ENCODE results near the gene ARIH2. TPM values are rescaled to one million over a fixed set of nuclear protein-coding genes. Genes with fewer than 3 reads are reported as not detected.
A peak's percentile ranks its signal among the peaks of the same experiment; 100 is the strongest.

ARIH2 gene
- total and polyA plus RNA-seq, 9 of the 15 experiments (the other 6 are each of a cell fraction or from before 2014, with no cell fraction given), result 27.0 to 120 (median 108) TPM

- TF ChIP-seq THRA (IDR thresholded peaks at IDR 0.05), result no peak
- no peak for TF ChIP-seq CBX8 (IDR thresholded peaks at IDR 0.05; ENCODE audit: borderline replicate concordance, extremely low read depth, low read depth, low read length, poor library complexity, severe bottlenecking)
- no peak for TF ChIP-seq ASH1L (IDR thresholded peaks at IDR 0.05; ENCODE audit: borderline replicate concordance, low read depth, partially characterized antibody)
- no peak for TF ChIP-seq KDM1A (IDR thresholded peaks at IDR 0.05)
- no peak for TF ChIP-seq SREBF2 (CRISPR knock-in tag; IDR thresholded peaks at IDR 0.05)
- no peak for TF ChIP-seq MITF (IDR thresholded peaks at IDR 0.05)
- no peak for TF ChIP-seq CREB5 (CRISPR knock-in tag; IDR thresholded peaks at IDR 0.05)
- TF ChIP-seq E2F3 (CRISPR knock-in tag; IDR thresholded peaks at IDR 0.05), result no peak
- TF ChIP-seq TAF9B (IDR thresholded peaks at IDR 0.05; ENCODE audit: partially characterized antibody), result no peak
- peak; percentile 79; the same call in 1 of the 2 replicates for TF ChIP-seq MTA1 (IDR thresholded peaks at IDR 0.05; ENCODE audit: borderline replicate concordance)
- no peak for TF ChIP-seq ZNF224 (CRISPR knock-in tag; IDR thresholded peaks at IDR 0.05)
- TF ChIP-seq ZNF146 (CRISPR knock-in tag; IDR thresholded peaks at IDR 0.05; ENCODE audit: unreplicated experiment), result no peak
- no peak for TF ChIP-seq KLF6 (CRISPR knock-in tag; IDR thresholded peaks at IDR 0.05; ENCODE audit: borderline replicate concordance)
- no peak for TF ChIP-seq ESRRA (IDR thresholded peaks at IDR 0.05; ENCODE audit: borderline replicate concordance, low read depth)
- no peak for TF ChIP-seq KLF10 (CRISPR knock-in tag; IDR thresholded peaks at IDR 0.05)
- TF ChIP-seq ZFP1 (CRISPR knock-in tag; IDR thresholded peaks at IDR 0.05), result no peak
- peak; percentile 77 for TF ChIP-seq KDM5B (IDR thresholded peaks at IDR 0.05; ENCODE audit: insufficient replicate concordance, low read depth, low read length)
- TF ChIP-seq FOXA1 (IDR thresholded peaks at IDR 0.05; ENCODE audit: borderline replicate concordance), result no peak
- peak; percentile 72 for TF ChIP-seq GABPB1 (CRISPR knock-in tag; IDR thresholded peaks at IDR 0.05)
- TF ChIP-seq JUND (IDR thresholded peaks at IDR 0.05; ENCODE audit: borderline replicate concordance, low read depth, low read length), result no peak
- TF ChIP-seq JUND (tag; IDR thresholded peaks at IDR 0.05; ENCODE audit: borderline replicate concordance, low read depth, low read length), result no peak
- no peak for TF ChIP-seq ZHX1 (conservative IDR thresholded peaks at IDR 0.05; ENCODE audit: low read length)
Observed at GRCh38 chr3:49017971-49018706, 99.5 kb downstream of the ARIH2 start, which contains the start of gene DALRD3 (continued).
